ENCODE data around the gene PRSS58.

Gene PRSS58

DNA sequence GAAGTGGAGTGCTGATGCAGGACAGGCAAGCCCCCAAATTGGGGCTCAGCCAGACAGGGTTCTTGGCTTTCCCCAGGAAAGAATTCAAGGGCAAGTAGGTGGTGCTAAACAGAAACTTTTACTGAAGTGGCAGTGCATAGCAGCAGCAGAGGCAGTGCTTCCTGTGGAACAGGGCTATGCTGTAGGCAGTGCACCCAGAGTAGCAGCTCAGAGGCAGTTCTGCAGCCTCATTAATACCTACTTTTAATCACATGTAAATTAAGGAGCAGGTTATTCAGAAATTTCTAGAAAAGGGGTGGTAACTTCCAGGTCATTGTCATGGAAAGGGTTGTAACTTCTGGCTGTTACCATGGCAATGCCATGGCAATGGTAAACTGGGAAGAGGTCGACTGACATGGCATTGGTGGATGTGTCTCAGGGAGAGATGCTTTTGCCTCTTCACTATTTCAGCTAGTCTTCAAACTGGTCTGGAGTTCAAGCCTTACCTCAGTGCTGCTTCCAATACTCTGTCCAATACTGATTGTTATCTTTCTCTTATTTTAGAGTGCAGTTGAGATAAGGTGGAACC, 29.2 kb downstream of the PRSS58 start:
- in situ Hi-C loops (cut with MboI; ENCODE audit: low sequenced_read_pairs) = no loop called here

Data from HL-60/S4 treated with retinoic acid at 250 ng/mL for 4 days and 3 days (cell line).